Skeletal muscle tissue (tissue), 4 donors: Measurements from ENCODE around the gene CBLN2. TPM values are rescaled to one million over a fixed set of nuclear protein-coding genes. Genes with fewer than 3 reads are reported as not detected.

ENCODE experiments used
- H3K27ac ChIP-seq: one replicate; pipeline ENCODE4 v1.7.0; 2013; ENCODE audit warnings: mild to moderate bottlenecking, low read depth, low read length, inconsistent platforms
- H3K27me3 ChIP-seq, 3 donors: one replicate each; pipeline ENCODE4 v1.7.0; 2013; ENCODE audit warnings: low read length in 3 of 3; ENCODE audit not compliant: control insufficient read depth in 3 of 3, insufficient read depth in 3 of 3
- H3K36me3 ChIP-seq, 3 donors: one replicate each; pipeline ENCODE4 v1.7.0; 2013; ENCODE audit warnings: low read length in 3 of 3; ENCODE audit not compliant: control insufficient read depth in 3 of 3, insufficient read depth in 3 of 3
- H3K4me1 ChIP-seq, 3 donors: one replicate each; pipeline ENCODE4 v1.7.0; 2013; ENCODE audit warnings: low read length in 3 of 3, mild to moderate bottlenecking in 3 of 3; ENCODE audit not compliant: control insufficient read depth in 3 of 3, insufficient read depth in 3 of 3
- H3K4me3 ChIP-seq, 3 donors: one replicate each; pipeline ENCODE4 v1.7.0; 2013; ENCODE audit warnings: low read length in 3 of 3
- H3K9ac ChIP-seq, 3 donors: one replicate each; pipeline ENCODE4 v1.7.0; 2013; ENCODE audit warnings: low read length in 3 of 3, mild to moderate bottlenecking in 3 of 3, moderate library complexity in 2 of 3, low read depth in 1 of 3
- H3K9me3 ChIP-seq, 3 donors: one replicate each; pipeline ENCODE4 v1.7.0; 2013; ENCODE audit warnings: low read length in 3 of 3; ENCODE audit not compliant: control insufficient read depth in 3 of 3
- total RNA-seq: library from RNA; depleted of rRNA; stranded (reverse); fragments of >200 nt; gene quantifications from one replicate; pipeline ENCODE4 v1.2.3, GENCODE V29; 2014
- donor health status: Osteomylitis.

The CBLN2 gene
- total RNA-seq, 1 donor from 2014 or later = 0.52 TPM

DNA sequence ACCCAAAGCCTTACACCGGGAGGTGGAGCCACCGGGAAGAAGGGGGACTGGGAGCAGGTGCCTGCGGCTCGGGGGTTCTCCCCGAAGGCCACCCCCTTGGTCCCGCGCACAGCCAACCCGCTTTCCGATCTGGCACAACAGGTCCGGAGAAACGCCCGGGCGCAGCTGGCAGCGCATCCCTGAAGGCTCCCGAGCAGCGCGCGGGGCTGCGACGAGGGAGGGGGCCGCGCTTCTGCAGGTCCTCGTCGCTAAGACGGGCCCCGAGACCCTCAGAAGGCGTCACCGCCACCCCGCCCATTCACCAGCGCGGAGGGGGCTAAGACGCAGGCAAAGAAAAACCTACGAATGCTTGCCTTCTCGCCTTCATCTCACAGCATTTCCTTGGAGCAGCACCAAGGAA, 1.8 kb downstream of the CBLN2 start:
- H3K9ac ChIP-seq = no peak overlapping the region
- no peaks in the 10 kb centered on the region for H3K36me3 ChIP-seq
- no peaks in the 10 kb centered on the region for H3K9me3 ChIP-seq
- H3K27ac ChIP-seq = no peak overlapping the region
- H3K4me1 ChIP-seq = no peaks in the 10 kb centered on the region
- peaks cover 16 to 42% (median 18%) of the 10 kb centered on the region in 3 donors for H3K27me3 ChIP-seq
- no peak overlapping the region for H3K4me3 ChIP-seq

DNA sequence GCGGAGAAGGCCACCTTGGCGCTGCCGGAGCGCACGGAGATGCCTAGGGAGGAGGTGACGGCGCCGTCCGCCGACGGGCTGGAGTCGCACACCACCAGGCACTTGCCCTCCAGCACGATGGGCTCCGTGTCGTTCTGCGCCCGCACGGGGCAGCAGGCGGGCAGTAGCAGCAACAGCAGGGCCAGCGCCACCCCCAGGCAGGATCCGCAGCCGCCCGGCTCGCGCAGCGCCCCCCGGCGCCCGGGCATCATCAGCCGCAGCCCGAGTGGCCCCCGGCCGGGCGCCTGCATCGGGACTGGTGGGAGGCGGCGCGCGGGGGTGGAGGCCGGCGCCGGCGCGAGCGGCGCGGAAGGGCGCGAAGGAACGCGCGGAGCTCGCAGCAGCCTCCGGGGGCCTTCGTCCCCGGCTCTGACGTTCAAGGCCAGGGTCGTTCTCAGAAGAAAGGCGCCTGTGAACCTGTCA, 2.2 kb downstream of the CBLN2 start:
- H3K36me3 ChIP-seq = no peaks in the 10 kb centered on the region
- no peak overlapping the region for H3K9ac ChIP-seq
- H3K4me1 ChIP-seq = no peaks in the 10 kb centered on the region
- H3K4me3 ChIP-seq = no peak overlapping the region
- no peaks in the 10 kb centered on the region for H3K9me3 ChIP-seq
- H3K27me3 ChIP-seq = peaks cover 16 to 42% (median 18%) of the 10 kb centered on the region in 3 donors
- H3K27ac ChIP-seq = no peak overlapping the region

DNA sequence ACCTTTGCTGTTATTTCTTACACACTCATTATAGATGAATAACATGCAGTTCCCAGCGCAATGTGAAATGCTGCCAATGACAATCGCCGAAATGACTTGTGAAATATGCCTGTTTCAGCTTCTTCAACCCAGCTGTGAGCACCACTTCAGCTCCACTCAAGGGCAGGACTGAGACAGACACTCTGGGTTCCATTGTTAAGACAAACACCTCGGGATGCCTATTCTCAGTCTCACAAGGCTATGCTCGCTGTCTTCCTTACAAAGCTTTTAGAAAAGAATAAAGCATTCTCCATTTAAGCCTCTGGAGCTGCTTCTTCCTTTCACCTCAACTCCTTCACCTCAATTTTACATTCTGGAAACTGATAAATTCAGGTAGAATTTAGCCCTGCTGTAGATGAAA, 4.2 kb downstream of the CBLN2 start:
- H3K4me3 ChIP-seq = no peak overlapping the region
- H3K27me3 ChIP-seq = peaks cover 14 to 39% (median 18%) of the 10 kb centered on the region in 3 donors
- H3K27ac ChIP-seq = no peak overlapping the region

DNA sequence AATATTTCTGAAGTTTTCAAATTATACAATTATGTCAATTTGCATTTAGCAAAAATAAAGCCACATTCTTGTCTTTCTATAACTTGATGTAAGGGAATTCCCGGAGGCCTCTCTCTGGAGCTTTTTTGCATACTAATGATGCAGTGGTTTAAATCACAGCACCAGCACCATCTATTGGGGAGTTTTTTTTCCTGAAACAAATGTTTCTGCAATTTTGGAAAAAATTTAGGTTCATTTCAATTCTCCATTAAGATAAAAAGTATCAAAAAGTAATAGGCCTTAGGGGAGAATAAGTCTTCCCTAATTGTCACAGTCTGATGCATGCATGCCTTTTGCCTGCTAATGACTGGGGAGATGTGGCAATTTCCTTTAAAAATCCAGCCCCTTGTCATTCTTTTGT, 13.5 kb downstream of the CBLN2 start:
- no peaks in the 10 kb centered on the region for H3K9me3 ChIP-seq
- H3K9ac ChIP-seq = no peak overlapping the region
- H3K27ac ChIP-seq = no peak overlapping the region
- H3K4me1 ChIP-seq = no peaks in the 10 kb centered on the region
- no peaks in the 10 kb centered on the region for H3K36me3 ChIP-seq
- no peaks in the 10 kb centered on the region for H3K27me3 ChIP-seq
- no peak overlapping the region for H3K4me3 ChIP-seq

More for the DNA sequence above, 4.2 kb downstream of the CBLN2 start:
- no peaks in the 10 kb centered on the region for H3K36me3 ChIP-seq
- no peaks in the 10 kb centered on the region for H3K4me1 ChIP-seq
- no peaks in the 10 kb centered on the region for H3K9me3 ChIP-seq
- H3K9ac ChIP-seq = no peak overlapping the region

DNA sequence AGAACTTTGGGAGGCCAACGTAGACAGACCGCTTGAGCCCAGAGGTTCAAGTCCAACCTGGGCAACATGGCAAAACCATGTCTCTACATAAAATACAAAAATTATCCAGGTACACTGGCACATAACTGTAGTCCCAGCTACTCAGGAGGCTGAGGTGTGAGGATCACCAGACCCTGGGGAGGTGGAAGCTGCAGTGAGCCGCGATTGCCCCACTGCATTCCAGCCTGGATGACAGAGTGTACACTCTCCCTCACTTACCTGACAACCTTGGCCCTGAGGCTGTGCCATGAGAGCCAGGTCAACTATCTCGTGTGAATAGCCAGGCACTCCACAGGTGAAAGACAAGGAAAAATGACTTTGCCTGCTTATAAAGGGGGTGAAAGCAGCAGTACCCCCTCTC, 39.3 kb downstream of the CBLN2 start:
- Histone ChIP-seq H3K4me3 (no peak overlapping the region), H3K36me3 (no peaks in the 10 kb centered on the region), H3K9me3 (no peaks in the 10 kb centered on the region)

DNA sequence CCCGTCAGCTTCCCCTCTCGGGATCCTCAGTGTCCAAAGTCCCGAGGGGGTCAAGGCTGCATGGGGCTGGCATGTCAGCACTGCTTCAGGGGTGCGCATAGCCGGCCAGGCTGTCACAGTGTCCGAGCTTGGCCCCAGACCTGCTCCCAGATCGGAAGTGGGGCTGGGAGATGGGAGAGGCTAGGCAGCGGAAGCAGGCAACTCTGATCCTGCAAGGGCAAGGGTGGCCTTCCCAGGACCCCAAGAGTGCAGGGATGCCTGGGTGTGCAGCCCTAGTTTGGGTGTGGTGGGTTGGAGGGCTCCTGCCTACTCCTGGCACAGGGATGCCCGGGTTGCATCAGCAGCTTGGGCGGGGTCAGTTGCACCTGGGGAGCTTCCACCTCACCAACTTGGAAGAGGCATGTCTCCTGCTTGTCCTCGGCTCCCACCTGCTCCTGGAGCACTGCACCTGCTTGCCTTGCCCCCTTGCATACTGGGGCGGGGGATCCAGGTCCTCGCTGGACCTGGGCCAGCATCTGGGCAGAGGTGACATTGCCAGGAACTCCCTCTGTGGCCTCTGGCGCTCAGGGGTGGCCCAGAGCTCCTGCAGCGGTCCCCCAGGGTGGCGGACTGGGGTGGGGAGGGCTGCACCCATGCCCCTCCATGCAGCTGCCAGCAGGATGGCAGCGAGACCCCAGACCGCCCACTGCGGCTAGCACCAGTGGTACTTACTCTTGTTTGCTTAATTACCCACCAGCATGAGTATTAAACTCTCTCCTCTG, 41.3 kb downstream of the CBLN2 start:
- Histone ChIP-seq H3K4me3 (no peak overlapping the region), H3K36me3 (no peaks in the 10 kb centered on the region), H3K9me3 (no peaks in the 10 kb centered on the region), H3K27ac (no peak overlapping the region), H3K4me1 (no peaks in the 10 kb centered on the region), H3K9ac (no peak overlapping the region), H3K27me3 (no peaks in the 10 kb centered on the region)

More for the DNA sequence above, 39.3 kb downstream of the CBLN2 start:
- Histone ChIP-seq H3K27ac (no peak overlapping the region), H3K9ac (no peak overlapping the region), H3K4me1 (no peaks in the 10 kb centered on the region), H3K27me3 (no peaks in the 10 kb centered on the region)

DNA sequence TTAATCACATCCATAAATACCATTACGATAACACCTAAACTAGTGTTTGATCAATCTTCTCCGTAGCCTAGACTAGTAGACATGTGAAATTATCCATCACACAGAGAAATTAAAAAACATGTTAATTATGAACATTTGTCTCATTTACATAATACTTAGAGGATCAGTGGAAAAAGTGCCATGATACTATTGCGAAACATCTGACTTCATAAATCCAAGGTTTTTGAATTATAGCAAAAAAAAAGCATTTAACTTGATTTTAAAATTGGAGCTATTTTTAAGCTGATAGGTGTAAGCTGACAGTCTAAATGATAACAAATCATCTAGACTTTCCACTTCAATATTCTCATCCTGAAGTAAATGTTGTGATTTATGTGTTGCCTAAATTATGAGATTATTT, 51.6 kb downstream of the CBLN2 start:
- H3K4me3 ChIP-seq = no peak overlapping the region

More for the DNA sequence above, 51.6 kb downstream of the CBLN2 start:
- Histone ChIP-seq H3K4me1 (no peaks in the 10 kb centered on the region), H3K27ac (no peak overlapping the region), H3K9ac (no peak overlapping the region), H3K36me3 (no peaks in the 10 kb centered on the region), H3K9me3 (no peaks in the 10 kb centered on the region), H3K27me3 (no peaks in the 10 kb centered on the region)
